Type B pancreatic cell (in vitro differentiated cells): Measurements from ENCODE around the gene RABGAP1L. TPM values are rescaled to one million over a fixed set of nuclear protein-coding genes. Genes with fewer than 3 reads are reported as not detected.
"Not testable (repeated sequence)": the region's sequence is repeated elsewhere in the genome, so short reads cannot be mapped to it uniquely, and the experiment has no call there.

Source experiments
- DNase-seq: peaks from one replicate; pipeline ENCODE4 v3.0.0; 2021; ENCODE audit warnings: mixed read lengths; ENCODE audit not compliant: unreplicated experiment; ENCODE audit errors: extremely low spot score
- H3K27ac Mint-ChIP-seq: 2 replicates; pipeline ENCODE4 v1.8.0; 2021; ENCODE audit warnings: mild to moderate bottlenecking, mixed read lengths
- H3K27me3 Mint-ChIP-seq: 2 replicates; pipeline ENCODE4 v1.8.0; 2021; ENCODE audit warnings: mixed read lengths
- H3K36me3 Mint-ChIP-seq: 2 replicates; pipeline ENCODE4 v1.8.0; 2021; ENCODE audit warnings: mixed read lengths
- H3K4me1 Mint-ChIP-seq: one replicate; pipeline ENCODE4 v1.8.0; 2021; ENCODE audit warnings: mixed read lengths; ENCODE audit not compliant: unreplicated experiment
- H3K4me3 Mint-ChIP-seq: 2 replicates; pipeline ENCODE4 v1.8.0; 2021; ENCODE audit warnings: mild to moderate bottlenecking, mixed read lengths
- H3K9me3 Mint-ChIP-seq: 2 replicates; pipeline ENCODE4 v1.8.0; 2021; ENCODE audit warnings: mixed read lengths
- total RNA-seq: library from RNA; stranded (reverse); gene quantifications from 2 replicates; pipeline ENCODE4 v1.2.1, GENCODE V29; 2021; ENCODE audit warnings: low replicate concordance
- TF ChIP-seq, protein P1 (sequence below): fragments of 200-600 bp; sonication (generic); conservative IDR thresholded peaks from 2 replicates; pipeline ENCODE4 v1.5.0; 2021; ENCODE audit warnings: antibody characterized with exemption, mild to moderate bottlenecking

The RABGAP1L gene
- total RNA-seq, 1 donor from 2014 or later: 35.6 TPM

DNA sequence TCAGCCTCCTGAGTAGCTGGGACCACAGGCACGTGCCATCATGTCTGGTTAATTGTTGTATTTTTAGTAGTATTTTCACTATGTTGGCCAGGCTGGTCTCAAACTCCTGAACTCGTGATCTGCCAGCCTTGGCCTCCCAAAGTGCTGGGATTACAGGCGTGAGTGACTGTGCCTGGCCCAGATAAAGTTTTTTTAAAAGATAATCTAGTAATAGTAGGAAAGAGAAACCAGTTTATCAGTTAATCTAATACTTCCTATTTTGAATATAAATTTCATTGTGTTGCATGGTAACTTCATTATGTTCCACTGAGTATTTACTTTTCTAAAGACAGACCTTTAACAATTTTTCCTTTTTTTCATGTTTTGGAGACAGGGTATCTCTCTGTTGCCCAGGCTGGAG is 10.0 kb downstream of the RABGAP1L start:
- H3K4me3 Mint-ChIP-seq: no peak overlapping the region
- TF ChIP-seq, protein P1, sequence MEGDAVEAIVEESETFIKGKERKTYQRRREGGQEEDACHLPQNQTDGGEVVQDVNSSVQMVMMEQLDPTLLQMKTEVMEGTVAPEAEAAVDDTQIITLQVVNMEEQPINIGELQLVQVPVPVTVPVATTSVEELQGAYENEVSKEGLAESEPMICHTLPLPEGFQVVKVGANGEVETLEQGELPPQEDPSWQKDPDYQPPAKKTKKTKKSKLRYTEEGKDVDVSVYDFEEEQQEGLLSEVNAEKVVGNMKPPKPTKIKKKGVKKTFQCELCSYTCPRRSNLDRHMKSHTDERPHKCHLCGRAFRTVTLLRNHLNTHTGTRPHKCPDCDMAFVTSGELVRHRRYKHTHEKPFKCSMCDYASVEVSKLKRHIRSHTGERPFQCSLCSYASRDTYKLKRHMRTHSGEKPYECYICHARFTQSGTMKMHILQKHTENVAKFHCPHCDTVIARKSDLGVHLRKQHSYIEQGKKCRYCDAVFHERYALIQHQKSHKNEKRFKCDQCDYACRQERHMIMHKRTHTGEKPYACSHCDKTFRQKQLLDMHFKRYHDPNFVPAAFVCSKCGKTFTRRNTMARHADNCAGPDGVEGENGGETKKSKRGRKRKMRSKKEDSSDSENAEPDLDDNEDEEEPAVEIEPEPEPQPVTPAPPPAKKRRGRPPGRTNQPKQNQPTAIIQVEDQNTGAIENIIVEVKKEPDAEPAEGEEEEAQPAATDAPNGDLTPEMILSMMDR: no peak
- peaks cover 8% of the 10 kb centered on the region for H3K36me3 Mint-ChIP-seq
- H3K9me3 Mint-ChIP-seq: no peaks in the 10 kb centered on the region
- H3K27me3 Mint-ChIP-seq: no peaks in the 10 kb centered on the region
- DNase-seq: no peak
- H3K27ac Mint-ChIP-seq: no peak overlapping the region
- H3K4me1 Mint-ChIP-seq: peaks cover 12% of the 10 kb centered on the region

DNA sequence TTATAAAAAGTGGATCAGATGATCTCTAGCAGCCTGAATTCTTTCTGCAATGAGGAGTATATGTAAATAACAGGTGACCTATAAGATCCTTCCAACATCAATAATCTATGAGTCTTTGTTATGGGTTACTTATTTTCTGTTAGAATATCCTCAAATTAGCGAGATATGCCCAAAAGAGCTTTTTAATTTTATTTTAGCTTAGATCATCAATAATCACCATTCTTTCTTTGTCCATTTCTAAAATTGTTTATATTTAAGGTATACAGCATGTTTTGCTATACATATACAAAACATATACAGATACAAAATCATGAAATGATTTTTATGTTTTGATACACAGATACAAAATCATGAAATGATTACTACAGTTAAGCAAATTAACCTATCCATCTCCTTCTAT is 11.8 kb downstream of the RABGAP1L start:
- no peak for DNase-seq
- Mint-ChIP-seq H3K27ac (no peak overlapping the region), H3K4me3 (no peak overlapping the region), H3K9me3 (no peaks in the 10 kb centered on the region), H3K36me3 (no peaks in the 10 kb centered on the region), H3K27me3 (no peaks in the 10 kb centered on the region), H3K4me1 (no peaks in the 10 kb centered on the region)
- TF ChIP-seq, protein P1: no peak

GRCh38 chr1:174174461-174175329 is 15.4 kb downstream of the RABGAP1L start:
- TF ChIP-seq, protein P1: no peak
- Mint-ChIP-seq H3K27me3 (no peaks in the 10 kb centered on the region), H3K9me3 (no peaks in the 10 kb centered on the region), H3K27ac (no peak overlapping the region), H3K36me3 (peaks cover 12% of the 10 kb centered on the region), H3K4me3 (no peak overlapping the region), H3K4me1 (no peaks in the 10 kb centered on the region)
- DNase-seq: no peak

DNA sequence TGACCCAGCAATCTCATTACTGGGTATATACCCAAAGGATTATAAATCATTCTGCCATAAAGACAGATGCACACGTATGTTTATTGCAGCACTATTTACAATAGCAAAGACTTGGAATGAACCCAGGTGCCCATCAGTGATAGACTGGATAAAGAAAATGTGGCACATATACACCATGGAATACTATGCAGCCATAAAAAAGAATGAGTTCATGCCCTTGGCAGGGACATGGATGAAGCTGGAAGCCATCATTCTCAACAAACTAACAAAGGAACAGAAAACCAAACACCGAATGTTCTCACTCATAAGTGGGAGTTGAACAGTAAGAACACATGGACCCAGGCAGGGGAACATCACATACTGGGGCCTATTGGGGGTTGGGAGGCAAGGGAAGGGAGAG is 19.1 kb downstream of the RABGAP1L start:
- H3K27ac Mint-ChIP-seq, H3K4me3 Mint-ChIP-seq: not testable (repeated sequence)

GRCh38 chr1:174189428-174190062 is 30.2 kb downstream of the RABGAP1L start:
- Mint-ChIP-seq H3K4me1 (peaks cover 5% of the 10 kb centered on the region), H3K27ac (no peak overlapping the region), H3K4me3 (no peak overlapping the region), H3K36me3 (peaks cover 5% of the 10 kb centered on the region), H3K27me3 (no peaks in the 10 kb centered on the region), H3K9me3 (peaks cover 6% of the 10 kb centered on the region)
- TF ChIP-seq, protein P1: no peak
- DNase-seq: no peak

More for the DNA sequence above, 19.1 kb downstream of the RABGAP1L start:
- not testable (repeated sequence) for DNase-seq, H3K9me3 Mint-ChIP-seq, H3K4me1 Mint-ChIP-seq, H3K27me3 Mint-ChIP-seq
- peaks cover 12% of the 10 kb centered on the region for H3K36me3 Mint-ChIP-seq

GRCh38 chr1:174190691-174191199 is 31.4 kb downstream of the RABGAP1L start:
- Mint-ChIP-seq H3K27me3 (no peaks in the 10 kb centered on the region), H3K4me3 (no peak overlapping the region), H3K4me1 (peaks cover 5% of the 10 kb centered on the region), H3K36me3 (peaks cover 5% of the 10 kb centered on the region), H3K27ac (no peak overlapping the region), H3K9me3 (peaks cover 6% of the 10 kb centered on the region)
- no peak for DNase-seq
- TF ChIP-seq, protein P1: no peak
